NCI-H748 (cell line): ENCODE measurements around the gene POLR3E.
"Not testable (repeated sequence)": the region's sequence is repeated elsewhere in the genome, so short reads cannot be mapped to it uniquely, and the experiment has no call there.

ENCODE experiments used
- DNase-seq: peaks from one replicate; lab custom pipeline; 2025; ENCODE audit not compliant: unreplicated experiment; lab: John Stamatoyannopoulos, UW

Gene POLR3E

DNA sequence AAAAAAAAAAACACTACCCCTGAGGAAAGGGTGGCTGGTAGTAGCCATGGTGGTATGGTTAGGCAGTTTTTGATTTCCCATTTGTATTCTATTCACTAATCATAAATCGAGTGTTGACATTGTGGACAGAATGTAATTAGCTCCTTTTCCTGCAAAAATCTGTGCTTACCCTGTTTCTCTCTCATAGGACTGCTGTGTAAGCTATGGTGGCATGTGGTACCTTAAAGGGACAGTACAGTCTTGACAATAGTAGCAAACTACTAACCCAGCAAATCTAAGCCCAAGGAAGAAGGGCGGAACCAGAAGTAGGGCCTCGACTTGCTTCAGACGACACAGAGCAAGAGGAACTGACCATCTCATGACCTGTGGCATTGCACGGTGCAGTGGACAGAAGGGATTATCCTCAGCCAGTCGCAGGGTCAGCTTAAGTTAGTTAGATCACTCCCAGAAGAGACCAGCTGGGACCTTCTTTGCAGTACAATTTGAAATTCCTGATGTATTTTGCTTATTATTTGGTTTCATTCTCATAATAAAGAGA lies 36.3 kb downstream of the POLR3E start:
- DNase-seq = no peak

DNA sequence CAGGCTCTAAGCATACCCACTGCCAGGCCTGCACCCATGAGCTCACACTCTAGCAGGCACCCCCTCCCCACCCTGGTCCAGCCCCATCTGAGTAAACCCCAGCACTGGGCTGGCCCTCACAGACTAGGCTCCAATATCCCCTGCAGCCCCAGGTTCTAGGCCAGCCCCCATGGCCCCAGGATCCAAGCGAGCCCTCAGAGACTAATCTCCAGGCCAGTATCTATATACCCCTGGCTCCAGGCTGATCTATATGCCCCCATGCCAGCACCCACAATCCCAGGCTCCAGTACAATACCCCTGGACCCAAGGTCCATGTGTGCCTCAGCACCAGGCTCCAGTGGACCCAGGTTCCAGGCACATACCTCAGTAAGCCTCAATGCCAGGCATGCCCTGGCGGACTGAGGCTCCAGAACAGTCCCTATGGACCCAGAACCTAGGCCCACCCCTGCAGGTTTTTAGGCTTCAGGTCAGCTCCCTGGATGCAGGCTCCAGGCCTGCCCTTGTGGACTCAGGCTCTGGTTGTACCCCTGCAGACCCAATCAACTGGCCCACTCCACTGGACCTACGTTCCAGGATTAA lies 38.5 kb downstream of the POLR3E start:
- no peak for DNase-seq

DNA sequence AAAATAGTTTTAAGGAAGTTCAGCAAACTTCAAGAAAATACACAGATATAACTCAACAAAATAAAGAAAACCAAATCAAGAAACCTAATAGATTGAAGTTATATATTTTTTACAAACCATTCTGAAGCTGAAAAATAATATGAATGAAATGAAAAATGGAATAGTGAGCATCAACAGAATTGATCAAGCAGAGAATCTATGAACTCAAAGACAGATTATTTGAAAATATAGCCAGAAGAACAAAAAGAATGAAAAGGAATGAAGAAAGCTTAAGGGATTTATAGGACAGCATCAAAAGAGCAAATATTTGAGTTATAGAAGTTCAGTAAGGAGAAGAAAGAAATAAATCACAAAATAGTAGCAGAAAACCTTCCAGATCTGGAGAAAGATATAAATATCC lies 39.4 kb downstream of the POLR3E start:
- DNase-seq = no peak

DNA sequence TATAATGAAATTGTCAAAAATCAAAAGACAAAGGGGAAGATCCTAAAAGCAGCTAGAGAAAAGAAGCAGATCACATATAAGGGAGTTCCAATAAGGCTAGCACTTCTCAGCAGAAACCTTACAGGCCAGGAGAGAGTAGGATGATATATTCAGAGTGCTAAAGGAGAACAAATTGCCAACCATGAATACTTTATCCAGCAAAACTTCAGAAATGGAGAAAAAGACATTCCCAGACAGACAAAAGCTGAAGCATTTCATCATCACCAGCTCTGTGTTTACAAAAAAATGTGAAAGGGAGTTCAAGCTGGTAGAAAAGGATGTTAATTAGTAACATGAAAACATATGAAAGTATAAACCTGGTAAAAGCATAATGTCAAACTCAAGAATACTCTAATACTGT lies 39.8 kb downstream of the POLR3E start:
- no peak for DNase-seq

DNA sequence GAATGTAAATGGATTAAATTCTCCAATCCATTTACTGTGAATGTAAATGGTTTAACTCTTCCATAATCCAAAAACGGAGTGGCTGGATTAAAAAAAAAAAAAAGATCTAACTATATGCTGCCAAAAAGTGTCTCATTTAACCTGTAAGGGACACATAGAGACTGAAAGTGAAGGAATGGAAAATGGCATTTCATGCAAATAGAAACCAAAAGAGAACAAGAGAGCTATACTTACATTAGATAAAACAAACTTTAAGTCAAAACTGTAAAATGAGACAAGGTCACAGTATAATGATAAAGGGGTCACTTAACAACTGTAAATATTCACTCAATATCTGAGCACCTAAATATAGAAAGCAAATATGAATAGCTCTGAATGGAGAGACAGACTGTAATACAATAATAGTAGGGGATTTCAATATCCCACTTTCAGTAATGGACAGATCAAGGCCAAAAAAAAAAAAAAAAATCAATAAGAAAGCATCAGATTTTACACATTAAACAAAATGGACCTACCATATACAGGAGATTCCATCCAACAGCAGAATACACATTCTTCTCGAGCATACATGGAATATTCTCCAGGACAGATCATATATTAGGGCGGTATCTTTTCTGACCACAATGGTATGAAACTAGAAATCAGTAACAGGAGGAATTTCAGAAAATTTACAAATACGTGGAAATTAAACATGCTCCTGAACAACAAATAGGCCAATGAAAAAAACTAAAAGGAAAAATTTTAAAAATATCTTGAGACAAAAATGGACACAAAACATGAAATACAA lies 40.8 kb downstream of the POLR3E start:
- DNase-seq = no peak

DNA sequence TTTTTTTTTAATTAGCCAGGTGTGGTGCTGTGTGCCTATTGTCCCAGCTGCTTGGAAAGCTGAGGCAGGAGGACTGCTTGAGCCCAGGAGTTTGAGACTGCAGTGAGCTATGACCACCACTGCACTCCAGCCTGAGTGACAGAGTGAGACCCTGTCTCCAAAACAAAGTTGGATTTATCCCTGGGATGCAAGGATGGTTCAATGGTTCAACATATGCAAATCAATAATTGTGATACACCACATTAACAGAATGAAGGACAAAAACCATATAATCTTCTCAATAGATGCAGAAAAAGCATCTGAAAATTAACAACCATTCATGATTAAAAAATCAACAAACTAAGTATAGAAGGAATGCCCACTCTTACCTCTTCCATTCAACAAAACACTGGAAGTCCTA lies 43.7 kb downstream of the POLR3E start:
- no peak for DNase-seq

DNA sequence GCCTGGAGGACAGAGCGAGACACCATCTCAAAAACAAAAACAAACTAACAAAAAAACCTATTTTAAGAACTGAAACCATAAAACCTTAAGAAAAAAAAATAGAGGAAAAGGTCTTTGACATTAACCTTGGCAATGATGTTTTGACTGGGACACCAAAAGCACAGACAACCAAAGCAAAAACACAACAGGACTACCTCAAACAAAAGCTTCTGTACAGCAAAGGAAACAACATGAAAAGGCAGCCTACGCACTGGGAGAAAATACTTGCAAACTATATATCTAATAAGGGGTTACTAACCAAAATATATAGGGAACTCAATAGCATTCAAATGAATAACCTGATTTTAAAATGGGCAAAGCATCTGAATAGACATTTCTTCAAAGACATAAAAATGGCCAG lies 44.9 kb downstream of the POLR3E start:
- no peak for DNase-seq

DNA sequence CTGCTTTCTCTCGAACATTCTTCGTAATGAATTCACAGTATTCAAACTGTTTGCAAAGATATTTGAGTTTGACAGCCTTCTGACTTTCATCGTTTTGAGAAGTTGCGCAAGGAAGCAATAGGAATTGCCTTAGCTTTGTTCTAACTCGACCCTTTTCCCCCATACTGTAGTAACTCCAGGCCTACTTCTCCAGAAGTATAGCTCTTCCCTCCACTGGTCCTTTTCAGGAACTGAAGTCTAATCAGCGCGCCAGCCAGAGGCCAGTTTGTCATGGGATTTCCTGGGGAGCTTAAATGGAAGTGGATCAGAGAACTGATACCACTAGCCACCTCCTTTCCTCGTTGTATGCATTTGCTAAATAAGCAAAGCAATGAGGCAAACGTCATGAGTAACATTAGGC lies 49.3 kb downstream of the POLR3E start:
- no peak for DNase-seq

DNA sequence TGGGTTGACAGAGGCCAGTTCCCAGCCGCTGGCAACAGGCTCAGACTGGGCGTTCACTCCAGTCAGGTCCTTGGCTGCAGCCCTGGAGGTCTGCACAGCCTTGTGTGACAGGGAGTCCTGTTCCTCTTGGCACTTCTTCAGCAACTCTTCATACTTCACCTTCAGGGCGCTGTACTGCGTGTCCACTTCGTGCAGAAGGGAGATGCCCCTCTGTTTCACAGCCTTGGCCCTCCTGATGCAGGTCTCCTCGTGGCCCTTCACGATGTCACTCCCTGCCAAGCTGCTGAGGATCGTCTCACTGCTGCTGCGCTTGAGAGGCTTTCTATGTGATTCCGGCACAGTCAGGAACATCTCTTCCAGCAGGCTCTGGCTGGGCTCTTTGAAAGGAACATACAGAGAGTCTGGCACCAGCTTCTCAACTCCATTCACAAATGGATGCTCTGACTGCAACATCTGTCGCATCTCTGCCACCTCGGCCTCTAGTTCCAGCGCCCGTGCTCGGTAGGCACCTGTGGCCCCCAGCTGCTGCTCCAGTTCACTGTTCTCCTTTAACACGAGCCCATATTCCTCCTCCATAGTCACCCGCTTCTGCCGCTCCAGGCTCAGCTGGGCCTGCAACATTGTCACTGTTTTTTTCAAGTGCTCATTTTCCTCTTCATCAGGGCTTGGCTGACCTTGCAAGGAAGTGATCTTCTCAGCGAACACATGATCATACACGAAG lies 50.1 kb downstream of the POLR3E start:
- DNase-seq = no peak

DNA sequence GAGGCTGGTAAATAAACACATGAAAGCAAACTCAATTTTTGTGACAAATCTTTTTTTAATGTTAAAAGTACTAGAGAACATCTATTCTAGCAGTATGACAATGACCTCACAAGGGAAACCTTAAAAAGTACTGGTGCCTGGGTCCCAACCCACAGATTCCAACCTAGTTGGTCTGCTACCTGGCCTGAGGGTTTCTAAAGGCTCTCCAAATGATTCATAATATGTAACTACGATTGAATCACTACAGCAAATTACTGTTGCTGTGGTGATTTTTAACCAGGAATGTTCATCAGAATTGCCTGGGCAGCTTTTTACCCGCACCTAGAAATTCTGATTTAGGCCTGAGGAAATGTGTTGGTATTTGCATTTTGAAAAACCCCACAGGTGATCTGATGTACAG lies 51.1 kb downstream of the POLR3E start:
- no peak for DNase-seq

DNA sequence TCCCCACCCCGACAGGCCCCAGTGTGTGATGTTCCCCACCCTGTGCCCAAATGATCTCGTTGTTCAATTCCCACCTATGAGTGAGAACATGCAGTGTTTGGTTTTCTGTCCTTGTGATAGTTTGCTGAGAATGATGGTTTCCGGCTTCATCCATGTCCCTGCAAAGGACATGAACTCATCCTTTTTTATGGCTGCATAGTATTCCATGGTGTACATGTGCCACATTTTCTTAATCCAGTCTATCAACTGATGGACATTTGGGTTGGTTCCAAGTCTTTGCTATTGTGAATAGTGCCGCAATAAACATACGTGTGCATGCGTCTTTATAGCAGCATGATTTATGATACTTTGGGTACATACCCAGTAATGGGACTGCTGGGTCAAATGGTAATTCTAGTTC lies 53.8 kb downstream of the POLR3E start:
- DNase-seq = not testable (repeated sequence)

DNA sequence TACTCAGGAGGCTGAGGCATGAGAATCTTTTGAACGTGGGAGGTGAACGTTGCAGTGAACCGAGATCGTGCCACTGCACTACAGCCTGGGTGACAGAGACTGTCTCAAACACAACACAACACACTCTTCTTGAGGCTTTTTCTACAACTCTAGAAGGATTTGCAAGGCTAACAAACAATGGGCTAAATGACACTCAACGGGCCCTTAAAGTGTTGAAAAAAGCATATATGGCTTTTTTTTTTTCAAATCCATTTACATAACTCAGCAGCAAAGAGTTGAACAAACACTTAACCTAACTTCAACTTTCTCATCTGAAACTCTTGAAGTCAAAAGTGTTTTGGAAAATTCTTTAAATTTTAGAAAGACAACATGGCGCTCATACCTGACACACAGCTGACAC lies 54.9 kb downstream of the POLR3E start:
- DNase-seq = no peak

DNA sequence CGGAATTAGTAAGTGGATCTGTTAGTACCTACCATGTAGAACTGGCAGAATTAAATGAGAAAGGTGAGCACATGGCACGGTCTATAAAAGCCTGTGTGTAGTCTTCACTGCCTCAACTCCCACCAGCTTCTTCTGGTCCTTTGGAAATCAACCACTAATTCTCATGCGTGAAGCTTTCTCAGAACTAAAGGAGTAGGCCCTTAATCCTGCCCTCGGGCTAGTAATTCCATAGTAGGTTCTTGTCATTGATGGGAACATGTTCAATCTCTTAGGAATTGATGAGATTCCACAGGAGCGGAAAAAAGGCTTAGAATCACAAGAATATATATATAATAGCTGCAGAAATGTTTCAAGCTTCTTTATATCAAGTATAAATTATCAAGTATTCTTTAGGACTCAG lies 55.5 kb downstream of the POLR3E start:
- DNase-seq = no peak

DNA sequence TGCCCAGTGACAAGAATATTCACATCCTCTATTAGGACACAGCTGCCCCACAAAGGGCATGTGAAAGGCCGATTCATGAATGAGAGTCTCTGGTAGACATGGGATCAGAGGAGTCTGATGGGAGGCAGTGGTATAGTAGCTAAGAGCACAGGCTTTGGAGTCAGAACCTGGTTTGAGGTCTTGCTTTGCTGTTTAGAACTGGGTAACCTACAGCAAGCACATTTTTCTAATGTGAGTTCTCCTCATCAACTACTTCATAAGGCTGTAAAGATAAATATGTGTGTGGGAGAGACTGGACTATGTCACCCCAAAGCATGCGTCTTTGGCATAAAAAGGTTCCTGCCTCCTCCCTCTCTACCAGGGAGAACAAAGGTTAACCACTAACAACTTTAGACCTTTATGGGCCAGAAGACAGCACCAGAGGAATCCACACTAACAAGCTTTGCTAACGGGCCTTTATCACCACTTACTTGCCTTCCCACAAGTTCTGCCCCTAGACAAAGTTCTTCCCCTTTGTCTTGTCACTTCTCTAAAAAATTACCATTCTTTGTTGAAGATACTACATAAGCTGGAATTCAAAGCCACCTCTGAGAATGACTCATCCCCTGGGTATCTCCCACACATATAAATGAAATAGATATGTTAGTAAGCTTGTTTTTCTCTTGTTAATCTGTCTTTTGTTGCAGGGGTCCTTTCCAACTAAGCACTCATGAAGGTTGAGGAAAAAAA lies 56.1 kb downstream of the POLR3E start:
- no peak for DNase-seq

DNA sequence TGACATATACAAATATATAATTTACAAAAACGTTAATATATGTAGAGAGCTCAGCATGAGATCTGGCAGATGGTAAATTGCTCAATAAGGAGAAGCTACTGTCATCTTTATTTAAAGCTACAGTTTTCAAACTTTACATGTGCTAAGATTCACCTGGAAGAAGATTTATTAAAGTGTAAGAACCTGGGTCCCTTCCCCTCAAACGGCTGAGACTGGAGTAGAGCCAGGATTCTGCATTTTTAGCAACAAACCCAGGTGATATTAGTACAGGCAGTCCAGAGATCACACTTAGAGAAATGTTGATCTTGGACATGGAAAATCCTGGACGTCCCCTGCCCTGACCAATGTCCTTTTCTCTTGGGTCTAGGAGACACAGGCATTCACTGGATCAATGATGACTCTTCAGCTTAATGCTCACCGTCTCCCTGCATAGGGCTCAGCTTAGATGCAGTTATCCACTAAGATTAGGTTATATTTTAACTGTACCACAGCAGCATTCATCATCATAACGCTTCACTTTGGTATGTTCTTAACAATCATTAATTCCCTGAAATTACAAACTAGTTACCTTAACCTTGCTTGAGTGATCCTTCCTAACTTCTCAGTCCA lies 56.8 kb downstream of the POLR3E start:
- DNase-seq = no peak

DNA sequence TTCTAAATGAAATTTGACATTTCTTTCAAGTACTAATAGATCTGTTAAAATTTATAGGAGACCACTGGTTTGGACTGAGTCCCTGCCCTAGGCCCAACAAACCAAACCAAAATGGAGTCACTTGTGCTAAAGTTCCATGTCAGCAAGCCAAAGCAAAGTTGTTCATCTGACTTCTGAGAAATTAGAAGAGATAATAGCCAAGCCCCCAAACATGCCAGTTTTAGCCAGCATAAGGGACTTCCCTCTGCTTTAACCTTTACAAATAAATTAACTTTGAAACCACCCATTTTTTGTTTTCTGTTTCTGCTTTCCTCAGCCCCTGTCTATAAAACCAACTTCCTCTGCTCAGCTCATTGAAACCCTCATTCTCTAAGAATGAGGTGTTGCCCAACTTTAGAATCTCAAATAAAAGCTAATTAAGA lies 58.3 kb downstream of the POLR3E start:
- DNase-seq = no peak

DNA sequence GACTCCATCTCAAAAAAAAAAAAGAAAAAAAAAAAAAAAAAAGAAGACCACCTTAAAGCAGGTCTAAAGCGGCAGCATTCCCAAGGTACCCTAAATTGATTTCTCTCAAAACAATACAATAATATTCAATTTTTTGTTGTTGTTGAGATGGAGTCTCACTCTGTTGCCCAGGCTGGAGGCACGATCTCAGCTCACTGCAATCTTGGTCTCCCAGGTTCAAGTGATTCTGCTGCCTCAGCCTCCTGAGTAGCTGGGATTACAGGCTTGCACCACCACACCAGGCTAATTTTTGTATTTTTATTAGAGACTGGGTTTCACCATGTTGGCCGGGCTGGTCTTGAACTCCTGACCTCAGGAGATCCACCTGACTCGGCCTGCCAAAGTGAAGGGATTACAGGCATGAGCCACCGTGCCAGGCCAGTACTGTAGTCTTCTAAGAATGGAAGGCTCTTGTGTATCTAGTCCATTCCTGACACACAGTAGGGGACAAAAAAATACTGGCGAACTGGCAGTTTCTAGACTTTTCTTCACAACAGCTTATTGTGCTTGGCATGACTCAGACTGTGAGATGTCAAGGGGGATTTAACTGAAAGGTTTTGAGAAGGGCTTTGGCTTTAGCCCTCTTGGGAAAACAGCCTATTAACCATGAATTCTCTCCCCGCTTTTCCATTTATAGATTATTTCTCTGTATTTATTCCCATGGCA lies 59.9 kb downstream of the POLR3E start:
- DNase-seq = no peak

DNA sequence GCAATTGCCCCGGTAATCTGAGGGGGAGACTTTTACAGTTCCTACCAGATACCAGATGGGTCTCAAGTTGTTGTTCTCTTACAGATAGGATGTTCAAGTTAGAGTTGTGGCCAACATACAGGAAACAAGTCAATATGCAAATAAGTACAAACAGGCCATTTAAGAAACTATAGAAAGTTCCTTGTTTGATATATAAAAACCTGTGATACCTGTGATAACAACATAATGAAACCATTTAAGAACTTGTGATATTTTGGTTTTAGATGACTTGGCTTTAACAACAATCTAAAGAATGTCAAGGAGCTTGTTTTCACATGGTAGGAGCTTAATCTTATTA lies 60.4 kb downstream of the POLR3E start:
- DNase-seq = no peak

DNA sequence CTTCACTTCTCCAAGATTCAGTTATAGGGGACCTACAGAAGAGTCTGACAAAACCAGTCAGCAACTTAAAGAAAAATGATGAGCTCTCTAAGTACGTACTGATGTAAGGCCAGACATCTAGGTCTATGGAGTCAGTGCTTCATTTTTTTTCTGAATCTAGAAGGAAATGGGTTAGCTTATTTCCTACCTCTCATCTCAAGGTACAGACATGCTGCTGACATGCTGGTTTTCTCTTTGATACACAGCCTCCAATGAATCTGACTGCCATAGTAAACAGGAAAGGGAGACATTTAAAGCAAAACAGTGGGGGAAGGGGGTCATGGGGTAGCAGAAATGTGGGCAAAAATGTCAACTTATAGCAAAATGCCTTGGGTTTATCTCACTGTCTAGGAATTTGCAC lies 60.8 kb downstream of the POLR3E start:
- DNase-seq = no peak

DNA sequence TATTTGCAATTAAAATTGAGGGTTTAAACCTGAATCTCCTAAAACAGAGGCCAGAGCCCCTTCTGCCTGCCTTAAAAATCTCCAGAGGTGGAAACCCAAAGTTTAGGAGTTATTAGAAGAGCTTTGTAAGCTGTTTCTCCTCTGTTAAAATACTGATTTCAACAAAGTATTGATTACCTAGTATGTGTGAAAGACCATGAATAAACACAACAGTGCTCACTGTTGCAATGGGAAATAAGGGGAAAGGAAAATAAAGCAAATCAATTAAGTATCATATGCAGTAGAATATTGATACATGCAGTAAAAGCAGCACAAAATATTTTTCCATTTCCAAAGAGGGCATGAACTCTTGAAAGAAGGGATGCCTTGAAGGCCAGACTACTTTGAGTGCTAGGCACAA lies 62.5 kb downstream of the POLR3E start:
- DNase-seq = no peak
